T47D (cell line): ENCODE measurements around the gene LINC01488.

Experiments used
- DNase-seq, 2 experiments: peaks; one replicate each; pipeline versions ENCODE4 v3.0.0 to v3.0.0-alpha.2; 2011 to 2012; ENCODE audit warnings: low read depth in 1 of 2, low spot score in 1 of 2
- JUND ChIP-seq: IDR thresholded peaks from 2 replicates; pipeline ENCODE4 v1.6.1; 2012; ENCODE audit warnings: low read depth
- in situ Hi-C: cut with HindIII; loops from 2 replicates; pipeline ENCODE4 v1.10.0; 2016; ENCODE audit warnings: low sequenced_read_pairs, low pct_unique_long_range_greater_than_20kb

The LINC01488 gene

DNA sequence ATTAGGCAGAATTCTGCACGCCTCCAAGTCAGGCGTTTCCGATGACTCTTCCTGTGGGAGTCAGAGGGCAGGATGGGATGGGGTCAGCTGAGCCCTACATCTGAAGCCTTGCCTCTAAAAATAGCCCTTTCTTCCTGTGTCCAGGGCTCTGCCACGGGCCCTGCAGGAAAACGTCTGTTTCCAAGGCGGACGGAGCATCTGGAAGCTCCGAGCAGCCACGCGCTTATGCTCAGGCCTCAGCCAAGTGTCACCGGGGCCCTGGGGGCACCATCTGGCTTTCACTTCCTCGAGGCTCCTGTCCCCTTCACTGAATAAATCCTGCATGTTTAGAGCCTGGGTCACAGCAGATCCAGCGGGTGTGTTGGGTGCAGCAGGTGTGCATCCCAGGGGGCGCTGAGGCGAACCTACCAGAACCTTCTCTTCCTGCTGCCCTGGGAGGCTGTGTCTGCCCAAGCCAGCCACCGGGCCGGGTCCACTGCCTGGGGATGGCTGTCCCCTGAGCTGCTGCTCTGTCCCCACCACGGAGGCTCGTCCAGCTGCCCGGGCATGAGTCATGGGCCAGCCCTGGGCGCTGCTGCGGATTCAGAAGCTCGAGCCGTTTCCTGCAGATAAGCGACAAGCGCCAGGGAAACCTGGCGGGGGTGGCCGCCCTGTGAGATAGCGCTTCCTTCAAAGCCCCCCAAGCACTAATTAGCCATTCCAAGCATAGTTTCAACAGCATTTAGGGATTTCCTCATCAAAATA, 32.0 kb upstream of the LINC01488 start:
- in situ Hi-C loops = no loop called here
- TF ChIP-seq JUND = no peak
- DNase-seq = no peak

DNA sequence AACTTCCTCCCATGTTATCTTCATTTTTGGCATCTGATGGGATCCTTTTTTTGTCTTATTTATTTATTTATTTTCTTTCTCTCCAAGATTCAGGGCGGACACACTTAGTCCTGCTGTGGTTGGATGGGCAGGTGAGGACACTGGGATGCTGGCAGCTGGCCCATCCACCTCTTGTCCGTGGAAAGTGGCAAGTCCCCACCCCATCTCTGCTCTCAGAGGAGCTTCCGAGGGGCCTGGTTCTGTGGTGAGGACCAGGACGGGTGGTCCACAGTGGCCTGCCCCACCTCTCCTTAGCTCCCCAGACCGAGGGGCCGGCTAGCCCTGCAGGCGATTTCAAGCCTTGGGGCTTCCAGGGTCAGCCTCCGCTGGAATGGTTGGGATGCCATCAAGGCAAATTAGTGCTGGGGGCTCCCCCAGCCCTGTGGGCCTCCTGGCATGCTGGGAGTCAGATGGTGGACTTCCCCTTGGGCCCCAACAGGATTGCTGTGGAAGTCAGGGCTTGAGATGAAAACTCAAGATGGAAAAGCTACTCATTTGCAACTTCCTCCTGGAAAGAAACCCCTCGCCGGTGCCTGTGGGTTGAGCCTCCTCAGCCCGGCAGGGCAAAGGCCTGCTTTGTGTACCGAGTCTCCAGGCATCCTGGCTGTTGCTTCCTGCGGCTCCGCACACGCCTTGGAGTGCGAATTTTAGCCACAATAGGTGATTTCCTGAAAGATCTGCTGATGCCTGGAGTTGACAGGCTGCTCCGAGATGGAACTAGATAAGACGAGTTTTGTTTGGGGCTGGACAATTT, 31.2 kb upstream of the LINC01488 start:
- no peak for DNase-seq
- in situ Hi-C loops = no loop called here
- no peak for TF ChIP-seq JUND

DNA sequence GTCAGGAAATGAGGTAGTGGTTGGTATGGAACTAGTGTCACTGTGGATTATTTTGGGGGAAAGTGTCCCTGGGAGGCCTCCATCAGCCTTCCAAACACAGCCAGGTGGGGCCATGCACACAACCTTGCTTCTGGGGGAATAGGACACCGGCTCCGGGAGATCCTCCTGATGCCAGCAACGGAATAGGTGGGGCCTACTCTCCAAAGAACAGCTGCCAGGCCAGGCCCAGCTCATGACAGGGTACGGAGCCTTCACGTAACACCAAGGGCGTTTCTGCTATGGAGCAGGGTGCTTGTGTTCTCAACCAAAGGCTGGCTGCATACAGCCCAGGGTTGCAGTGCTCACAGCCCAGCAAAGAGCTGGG, 30.6 kb upstream of the LINC01488 start:
- TF ChIP-seq JUND = no peak
- in situ Hi-C loops = no loop called here
- DNase-seq = no peak

DNA sequence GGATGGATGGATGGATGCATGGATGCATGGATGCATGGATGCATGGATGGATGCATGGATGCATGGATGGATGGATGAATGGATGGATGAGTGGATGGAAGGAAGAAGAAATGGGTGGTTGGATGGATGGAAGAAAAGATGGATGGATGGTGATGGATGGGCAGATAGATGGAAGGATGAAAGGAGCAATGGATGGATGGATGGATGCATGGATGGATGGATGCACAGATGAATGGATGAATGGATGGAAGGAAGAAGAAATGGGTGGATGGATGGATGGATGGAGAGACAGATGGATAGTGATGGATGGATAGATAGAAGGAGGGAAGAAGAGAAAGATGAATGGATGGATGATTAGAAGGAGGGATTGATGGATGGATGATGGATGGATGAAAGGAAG, 30.2 kb upstream of the LINC01488 start:
- no peak for DNase-seq
- in situ Hi-C loops = no loop called here
- TF ChIP-seq JUND = no peak

DNA sequence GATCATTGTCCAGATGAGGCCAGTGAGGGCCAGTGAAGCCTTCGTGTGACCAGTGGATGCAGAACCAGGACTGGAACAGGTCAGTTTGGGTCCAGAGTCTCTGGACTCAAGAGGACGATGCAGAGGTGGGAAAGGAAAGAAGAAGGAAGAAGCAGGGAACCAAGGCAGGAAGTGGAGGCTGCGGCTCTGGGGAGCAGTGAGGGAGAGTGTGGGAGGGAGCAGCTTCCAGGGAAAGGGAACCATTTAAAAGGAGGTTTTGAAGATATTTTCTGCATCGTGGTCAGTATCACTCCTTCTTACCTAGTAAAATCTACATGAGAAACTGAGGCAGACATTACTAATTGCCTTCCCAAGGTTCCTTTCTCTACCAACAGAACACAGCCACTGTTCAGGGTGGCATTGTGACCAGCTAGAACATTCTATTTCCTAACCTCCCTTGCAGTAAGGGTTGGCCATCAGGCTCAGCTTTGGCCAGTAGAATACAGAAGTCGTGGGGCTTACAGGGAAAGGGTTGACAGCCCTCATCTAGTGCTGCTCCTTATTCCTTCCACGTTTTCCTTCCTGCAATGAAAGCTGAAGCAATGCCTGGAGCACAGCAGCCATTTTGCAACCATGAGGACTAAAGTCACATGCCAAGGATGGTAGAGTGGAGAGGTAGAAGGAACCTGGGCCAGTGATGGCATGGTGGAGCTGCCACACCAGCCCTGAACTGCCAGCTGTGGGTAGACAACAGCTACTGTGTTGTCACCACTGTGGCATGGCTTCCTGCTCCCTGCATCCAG, 29.1 kb upstream of the LINC01488 start:
- no peak for TF ChIP-seq JUND
- no peak for DNase-seq
- in situ Hi-C loops = no loop called here

DNA sequence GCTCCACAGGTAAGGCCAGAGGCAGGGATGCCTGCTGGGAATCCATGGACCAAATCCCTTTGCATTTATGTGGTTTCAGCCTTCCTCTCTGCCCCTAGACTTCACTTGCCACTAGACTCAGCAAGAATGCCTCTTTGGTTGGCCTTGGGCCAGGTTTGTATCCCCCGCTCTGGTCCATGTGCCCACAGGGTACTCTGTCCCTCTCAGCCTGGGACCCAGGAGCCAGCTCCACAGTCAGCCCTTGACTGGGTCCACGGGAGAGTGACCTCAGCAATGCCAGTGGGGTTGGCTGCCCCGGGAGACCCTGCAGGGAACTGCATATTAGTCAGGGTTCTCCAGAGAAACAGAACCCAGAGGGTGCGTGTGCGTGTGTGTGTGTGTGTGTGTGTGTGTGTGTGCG, 28.3 kb upstream of the LINC01488 start:
- DNase-seq = no peak
- in situ Hi-C loops = no loop called here
- no peak for TF ChIP-seq JUND

DNA sequence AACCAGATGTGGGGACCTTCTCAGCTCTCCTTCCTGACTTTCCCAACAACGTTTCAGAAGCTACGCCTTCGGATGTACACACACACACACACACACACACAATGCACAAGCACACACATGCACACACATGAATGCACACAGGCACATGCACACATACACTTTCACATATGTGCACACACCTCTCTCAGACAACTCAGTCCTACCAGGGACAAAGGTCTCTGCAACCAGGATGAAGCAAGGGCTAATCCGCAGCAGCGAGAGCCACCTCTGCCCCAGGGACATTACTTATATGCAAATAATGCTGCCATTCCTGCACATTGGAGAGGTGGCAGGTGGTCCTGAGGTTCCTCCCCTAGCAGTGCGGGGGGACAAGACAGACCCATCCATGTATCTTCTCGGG, 27.4 kb upstream of the LINC01488 start:
- in situ Hi-C loops = no loop called here
- no peak for TF ChIP-seq JUND
- no peak for DNase-seq

DNA sequence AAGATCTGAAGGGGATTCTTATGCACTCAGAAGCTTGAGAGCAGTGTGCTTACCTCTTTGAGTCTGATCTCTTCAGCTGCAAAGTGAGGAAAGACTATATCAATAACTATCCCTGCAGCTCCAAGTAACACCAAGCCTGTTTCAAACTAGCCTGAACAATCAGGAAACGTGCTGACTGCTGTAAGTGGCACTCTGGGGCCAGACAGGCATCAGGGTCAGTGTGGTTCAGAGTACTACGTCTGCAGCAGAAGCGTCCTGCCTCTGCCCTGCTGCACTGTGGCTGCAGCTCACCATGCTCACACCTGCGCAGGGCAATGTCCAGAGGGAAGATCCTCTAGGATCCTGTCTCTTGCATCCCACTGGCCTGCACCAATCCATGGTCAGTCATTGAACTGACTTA, 25.5 kb upstream of the LINC01488 start:
- TF ChIP-seq JUND = no peak
- DNase-seq = no peak
- in situ Hi-C loops = no loop called here

DNA sequence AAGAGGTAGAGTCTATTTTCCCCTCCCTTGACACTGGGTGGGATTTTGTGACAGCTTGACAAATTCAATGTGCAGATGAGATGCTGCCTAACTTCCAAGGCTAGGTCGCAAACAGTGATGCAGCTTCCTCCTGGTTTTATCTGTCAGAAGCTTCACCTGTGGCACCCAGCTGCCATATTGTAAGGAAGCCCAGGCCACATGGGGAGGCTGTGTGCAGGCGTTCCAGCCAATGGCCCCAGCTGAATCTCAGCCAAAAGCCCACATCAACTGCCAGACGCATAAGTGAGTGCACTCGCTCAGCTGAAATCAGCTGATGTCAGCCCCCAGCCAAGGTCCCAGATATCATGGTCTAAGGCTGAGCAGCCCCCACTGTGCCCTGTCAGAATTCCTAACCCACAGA, 24.8 kb upstream of the LINC01488 start:
- in situ Hi-C loops = no loop called here
- TF ChIP-seq JUND = no peak
- DNase-seq = no peak

DNA sequence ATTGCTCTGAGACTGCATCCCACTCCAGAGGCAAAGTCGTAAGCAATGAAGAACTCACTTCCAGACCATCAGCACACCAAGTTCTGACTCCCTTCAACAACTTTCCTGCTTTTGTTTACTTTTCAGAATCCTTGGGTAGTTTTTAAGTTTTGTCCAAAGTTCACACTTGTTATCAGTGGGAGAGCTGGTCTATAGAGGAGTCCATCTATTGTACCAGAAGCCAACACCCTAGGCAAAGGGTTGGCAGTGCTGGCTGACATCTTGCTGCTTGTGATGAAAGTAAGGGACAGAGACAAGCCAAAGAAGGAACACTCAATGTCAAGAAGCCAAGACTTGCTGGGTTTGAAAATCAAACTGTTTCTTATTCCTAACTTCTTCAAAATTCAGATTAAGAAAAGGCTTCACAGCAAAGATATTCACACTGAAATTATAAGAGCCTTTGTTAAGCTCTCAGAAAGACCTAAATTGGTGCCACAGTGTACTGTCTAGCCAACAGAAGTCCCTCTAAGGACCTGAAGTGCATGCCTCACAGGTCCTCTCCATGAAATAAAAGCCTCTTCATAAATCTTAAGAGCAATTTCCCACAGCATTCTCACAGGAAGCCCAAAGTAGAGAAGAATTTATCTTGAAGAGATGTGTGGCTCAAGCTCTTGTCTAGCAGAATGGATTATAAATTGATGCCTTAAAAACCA, 21.5 kb upstream of the LINC01488 start:
- in situ Hi-C loops = no loop called here
- DNase-seq = no peak
- TF ChIP-seq JUND = no peak

DNA sequence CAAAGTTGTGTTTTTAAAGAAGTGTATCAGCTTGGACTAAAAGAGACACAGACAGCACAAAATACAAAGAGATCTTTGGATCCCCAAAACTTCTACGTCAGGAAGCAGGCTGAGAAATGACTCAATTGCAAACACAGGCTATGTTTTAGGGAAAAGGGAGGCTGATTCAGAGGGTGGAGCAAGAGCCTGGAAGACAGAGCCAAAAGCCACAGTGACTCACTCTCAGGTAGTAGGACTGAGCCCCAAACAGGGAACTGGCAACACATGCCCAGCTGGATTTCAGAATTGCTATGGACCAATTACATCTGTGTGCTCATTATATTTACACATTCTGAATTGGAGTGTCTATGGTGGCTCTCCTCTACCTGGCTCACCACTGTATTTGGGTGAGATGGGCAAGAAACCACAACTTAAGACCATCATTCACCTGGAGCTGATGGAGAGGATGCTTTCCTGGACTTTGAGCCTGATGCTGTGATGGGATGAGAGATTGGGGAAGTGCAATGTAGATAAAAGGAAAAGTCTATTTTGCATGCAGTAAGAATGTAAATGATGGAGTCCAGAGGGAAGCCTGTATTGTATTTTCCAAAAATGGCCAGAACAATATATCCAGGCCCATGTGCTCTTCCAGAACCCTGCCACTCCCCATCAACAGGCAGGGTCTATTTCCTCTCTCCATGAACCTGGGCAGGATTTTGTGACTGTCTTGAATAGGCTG, 20.8 kb upstream of the LINC01488 start:
- peak in 1 of 2 experiments; percentile 48 for DNase-seq
- no peak for TF ChIP-seq JUND
- in situ Hi-C loops = no loop called here

DNA sequence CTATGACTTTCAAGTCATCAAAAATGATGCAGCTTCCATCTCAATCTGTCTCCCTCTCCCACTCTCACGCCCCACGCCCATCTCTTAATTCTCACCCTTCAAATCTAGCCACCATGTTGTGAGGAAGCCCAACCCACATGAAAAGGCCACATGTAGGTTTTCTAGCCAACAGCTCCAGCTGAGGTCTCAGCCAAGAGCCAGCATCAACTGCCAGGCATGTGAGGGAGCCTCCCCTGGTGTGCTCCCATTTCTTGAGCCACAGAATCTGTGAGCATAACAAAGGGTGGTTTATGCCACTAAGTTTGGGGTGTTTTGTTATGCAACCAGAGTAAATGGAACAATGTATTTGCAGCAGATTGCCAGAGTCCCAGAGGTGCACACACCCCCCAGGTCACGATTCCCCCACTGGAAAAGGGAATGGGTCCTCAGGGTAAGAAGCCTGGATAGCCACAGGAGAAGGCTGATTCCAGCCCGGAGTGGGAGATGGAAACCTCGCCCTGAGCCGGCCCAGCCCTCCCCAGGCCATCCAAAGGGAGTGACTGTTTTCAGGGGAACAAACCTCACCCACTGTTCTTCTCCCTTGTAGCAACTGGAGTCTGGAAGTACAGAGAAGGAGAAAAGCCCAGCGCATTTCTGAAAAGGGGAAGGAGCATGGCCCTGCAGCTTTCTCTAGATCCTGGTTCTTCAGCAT, 20.0 kb upstream of the LINC01488 start:
- no peak for TF ChIP-seq JUND
- in situ Hi-C loops = no loop called here
- no peak for DNase-seq
